ENCODE data around the gene CPEB3. TPM values are rescaled to one million over a fixed set of nuclear protein-coding genes. Genes with fewer than 3 reads are reported as not detected.
"Not testable (repeated sequence)": the region's sequence is repeated elsewhere in the genome, so short reads cannot be mapped to it uniquely, and the experiment has no call there.

Gene CPEB3
- total RNA-seq, 1 donor from 2014 or later, result 0.90 TPM

- DNase-seq (ENCODE audit: low read depth in 2 of 2), result no peak
These were observed 22.1 kb downstream of the CPEB3 start for GRCh38 chr10:92268748-92269147.

- no peak for DNase-seq (ENCODE audit: low read depth in 2 of 2)
These were observed 23.5 kb downstream of the CPEB3 start for GRCh38 chr10:92267343-92267742.

GRCh38 chr10:92265687-92266258 is 25.1 kb downstream of the CPEB3 start:
- DNase-seq (ENCODE audit: low read depth in 2 of 2), result no peak

GRCh38 chr10:92264249-92264648 is 26.6 kb downstream of the CPEB3 start:
- DNase-seq (ENCODE audit: low read depth in 2 of 2), result no peak

GRCh38 chr10:92263396-92263795 is 27.5 kb downstream of the CPEB3 start:
- DNase-seq (ENCODE audit: low read depth in 2 of 2), result no peak

GRCh38 chr10:92248566-92248965 is 42.3 kb downstream of the CPEB3 start:
- DNase-seq (ENCODE audit: low read depth in 2 of 2), result no peak

GRCh38 chr10:92244796-92245195 is 46.1 kb downstream of the CPEB3 start:
- no peak for DNase-seq (ENCODE audit: low read depth in 2 of 2)

GRCh38 chr10:92242910-92243671 is 47.8 kb downstream of the CPEB3 start:
- DNase-seq (ENCODE audit: low read depth in 2 of 2), result peak; percentile 34 to 77

- no peak for DNase-seq (ENCODE audit: low read depth in 2 of 2)
These were observed 48.5 kb downstream of the CPEB3 start for GRCh38 chr10:92242380-92242779.

GRCh38 chr10:92241501-92241900 is 49.4 kb downstream of the CPEB3 start:
- no peak for DNase-seq (ENCODE audit: low read depth in 2 of 2)

GRCh38 chr10:92241158-92241500 is 49.7 kb downstream of the CPEB3 start:
- no peak for DNase-seq (ENCODE audit: low read depth in 2 of 2)

- DNase-seq (ENCODE audit: low read depth in 2 of 2), result peak; percentile 45 to 70
These were observed 50.4 kb downstream of the CPEB3 start for GRCh38 chr10:92240289-92241157.

GRCh38 chr10:92239600-92240288 is 51.1 kb downstream of the CPEB3 start:
- DNase-seq (ENCODE audit: low read depth in 2 of 2), result peak in 1 of 2 donors; percentile 50

- no peak for DNase-seq (ENCODE audit: low read depth in 2 of 2)
These were observed 51.7 kb downstream of the CPEB3 start for GRCh38 chr10:92239151-92239599.

GRCh38 chr10:92238586-92239098 is 52.2 kb downstream of the CPEB3 start:
- DNase-seq (ENCODE audit: low read depth in 2 of 2), result no peak

GRCh38 chr10:92238054-92238585 is 52.8 kb downstream of the CPEB3 start:
- DNase-seq (ENCODE audit: low read depth in 2 of 2), result no peak

- DNase-seq (ENCODE audit: low read depth in 2 of 2), result no peak
These were observed 59.7 kb downstream of the CPEB3 start for GRCh38 chr10:92231196-92231595.

GRCh38 chr10:92222603-92223262 is 68.1 kb downstream of the CPEB3 start:
- DNase-seq (ENCODE audit: low read depth in 2 of 2), result peak in 1 of 2 donors; percentile 50

GRCh38 chr10:92219559-92219958 is 71.3 kb downstream of the CPEB3 start:
- no peak for DNase-seq (ENCODE audit: low read depth in 2 of 2)

- no peak for DNase-seq (ENCODE audit: low read depth in 2 of 2)
These were observed 72.3 kb downstream of the CPEB3 start for GRCh38 chr10:92218569-92218968.

GRCh38 chr10:92216608-92217007 is 74.3 kb downstream of the CPEB3 start:
- DNase-seq (ENCODE audit: low read depth in 2 of 2), result not testable (repeated sequence)

Measured in dermis microvascular lymphatic vessel endothelial cell (primary cell).